Prostate gland (tissue), 2 donors: ENCODE data around the gene SLC22A14. TPM values are rescaled to one million over a fixed set of nuclear protein-coding genes. Genes with fewer than 3 reads are reported as not detected.
"Not testable (repeated sequence)": the region's sequence is repeated elsewhere in the genome, so short reads cannot be mapped to it uniquely, and the experiment has no call there.

Experiments used
- DNase-seq: peaks from one replicate; pipeline ENCODE4 v3.0.0-alpha.2; 2019; ENCODE audit warnings: low spot score
- H3K27ac ChIP-seq, 2 donors: fragments of 200-600 bp; sonication (generic); 2 replicates each; pipeline ENCODE4 v1.5.1; 2017 to 2019
- H3K27me3 ChIP-seq: fragments of 200-600 bp; sonication (generic); replicated peaks from 2 replicates; pipeline ENCODE4 v1.5.1; 2019; ENCODE audit not compliant: insufficient read depth
- H3K36me3 ChIP-seq, 2 donors: fragments of 200-600 bp; sonication (generic); 1 replicate in 1 of 2; 2 replicates in 1 of 2; pipeline versions ENCODE4 v1.5.1 to v1.8.1; 2017 to 2019
- H3K4me1 ChIP-seq: fragments of 200-600 bp; sonication (generic); replicated peaks from 2 replicates; pipeline ENCODE4 v1.5.1; 2019
- H3K4me3 ChIP-seq, 2 donors: fragments of 200-600 bp; sonication (generic); 2 replicates each; pipeline ENCODE4 v1.5.1; 2017 to 2019
- H3K9me3 ChIP-seq: fragments of 200-600 bp; sonication (generic); 2 replicates; pipeline ENCODE4 v1.5.1; 2017
- CTCF ChIP-seq, 4 experiments: fragments of 200-600 bp in 2 of 4; fragments of 450-650 bp in 2 of 4; sonication (generic) in 2 of 4; IDR thresholded peaks; 1 replicate in 3 of 4; 2 replicates in 1 of 4; pipeline ENCODE4 v1.5.1; 2016 to 2019; ENCODE audit warnings: antibody characterized with exemption in 4 of 4, mild to moderate bottlenecking in 2 of 4, moderate library complexity in 2 of 4
- POLR2A ChIP-seq: fragments of 450-650 bp; IDR thresholded peaks from one replicate; pipeline ENCODE4 v1.6.1; 2016; ENCODE audit warnings: antibody characterized with exemption, mild to moderate bottlenecking
- POLR2AphosphoS5 ChIP-seq: sonication (generic); formaldehyde crosslinking; IDR thresholded peaks from one replicate; pipeline ENCODE4 v1.6.1; 2017; ENCODE audit warnings: antibody characterized with exemption
- WGBS: methylation state at CpG from one replicate; pipeline ENCODE4 v1.1.5; 2018; 5-methylcytosine and 5-hydroxymethylcytosine counted together
- intact Hi-C: fragments of 100-400 bp; cut with DNase I; formaldehyde crosslinking; loops from one replicate; pipeline ENCODE4 v1.14.2; 2022
- total RNA-seq, 2 donors: library from RNA; depleted of rRNA; stranded (reverse); fragments of >200 nt; gene quantifications; one replicate each; pipeline ENCODE4 v1.1.0, GENCODE V29; 2016

The SLC22A14 gene
- total RNA-seq, 2 donors from 2014 or later: 0.64 to 1.5 TPM

DNA sequence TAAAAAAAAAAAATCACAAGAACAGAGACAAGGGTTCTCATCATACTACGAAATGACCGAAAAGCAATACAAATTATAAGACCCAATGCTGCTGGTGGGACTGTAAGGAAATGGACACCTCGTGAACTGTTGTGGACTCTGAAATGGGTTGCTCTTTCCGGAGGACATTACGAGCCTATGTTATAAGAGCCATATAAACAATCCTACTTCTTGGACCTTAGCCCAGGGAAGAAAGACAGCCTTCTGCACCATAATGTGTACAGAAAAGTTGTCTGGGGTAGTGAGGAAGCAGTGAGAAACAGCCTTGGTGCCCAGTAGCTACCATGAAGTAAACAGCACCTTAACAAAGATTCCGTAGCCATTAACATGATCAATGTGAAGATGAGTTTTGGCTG, 2.7 kb downstream of the SLC22A14 start:
- no peaks in the 10 kb centered on the region for H3K4me1 ChIP-seq
- no peak for DNase-seq
- H3K27ac ChIP-seq: no peak overlapping the region
- H3K9me3 ChIP-seq: no peaks in the 10 kb centered on the region
- no peaks in the 10 kb centered on the region for H3K36me3 ChIP-seq
- TF ChIP-seq POLR2A (no peak), POLR2AphosphoS5 (no peak), CTCF (IDR thresholded peaks at IDR 0.05) (no peak)
- intact Hi-C loops: no loop called here
- H3K27me3 ChIP-seq: no peaks in the 10 kb centered on the region
- H3K4me3 ChIP-seq: no peak overlapping the region
- 67% methylated on average over 6 of the region's 6 CpGs for WGBS

DNA sequence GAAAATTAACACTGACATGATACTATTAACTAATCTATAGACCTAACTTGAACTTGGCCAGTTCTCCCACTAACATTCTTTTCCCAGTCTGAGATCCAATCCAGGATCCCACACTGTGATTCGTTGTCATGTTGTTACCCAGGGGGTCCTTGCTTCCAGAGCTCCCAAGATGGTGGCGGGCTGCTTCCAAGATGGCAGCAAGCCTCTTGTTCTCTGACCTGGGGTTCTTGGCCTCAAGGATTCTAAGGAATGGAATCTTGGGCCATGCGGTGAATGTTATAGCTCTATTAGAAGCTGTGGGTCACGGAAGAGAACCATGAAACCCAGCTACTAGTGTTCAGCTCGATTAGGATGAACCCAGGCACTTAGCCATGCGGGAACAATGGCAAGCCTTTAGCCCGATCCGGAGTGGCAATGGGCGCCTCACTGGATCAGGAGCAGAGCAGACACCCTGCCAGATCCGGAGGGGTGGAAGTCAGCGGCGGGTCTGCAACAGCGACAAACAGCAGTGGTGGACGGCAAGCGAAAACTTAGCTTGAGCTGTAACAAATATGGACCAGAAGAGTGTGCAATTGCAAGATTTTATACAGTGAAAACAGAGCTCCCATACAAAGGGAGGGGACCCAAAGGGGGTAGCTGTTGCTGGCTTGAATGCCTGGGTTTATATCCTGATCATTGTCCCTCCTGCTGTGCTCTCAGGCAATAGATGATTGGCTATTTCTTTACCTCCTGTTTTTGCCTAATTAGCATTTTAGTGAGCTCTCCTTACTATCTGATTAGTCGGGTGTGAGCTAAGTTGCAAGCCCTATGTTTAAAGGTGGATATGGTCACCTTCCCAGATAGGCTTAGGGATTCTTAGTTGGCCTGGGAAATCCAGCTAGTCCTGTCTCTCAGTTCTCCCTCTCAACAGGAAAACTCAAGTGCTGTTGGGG, 7.5 kb downstream of the SLC22A14 start:
- H3K27ac ChIP-seq, intact Hi-C loops, H3K4me3 ChIP-seq, H3K9me3 ChIP-seq, H3K27me3 ChIP-seq, H3K36me3 ChIP-seq, H3K4me1 ChIP-seq, DNase-seq: not testable (repeated sequence)
- WGBS: 92% methylated on average over 16 of the region's 16 CpGs

DNA sequence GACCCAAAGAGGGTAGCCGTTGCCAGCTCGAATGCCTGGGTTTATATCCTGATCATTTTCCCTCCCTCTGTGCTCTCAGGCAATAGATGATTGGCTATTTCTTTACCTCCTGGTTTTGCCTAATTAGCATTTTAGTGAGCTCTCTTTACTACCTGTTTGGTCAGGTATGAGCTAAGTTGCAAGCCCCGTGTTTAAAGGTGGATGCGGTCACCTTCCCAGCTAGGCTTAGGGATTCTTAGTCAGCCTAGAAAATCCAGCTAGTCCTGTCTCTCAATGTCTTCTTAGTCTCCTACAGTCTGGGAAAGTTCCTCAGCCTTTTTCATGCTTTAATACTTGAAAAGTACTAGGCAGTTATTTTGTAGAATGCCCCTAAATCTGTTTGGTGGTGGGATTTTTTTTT, 15.0 kb downstream of the SLC22A14 start:
- H3K36me3 ChIP-seq, H3K27me3 ChIP-seq, H3K27ac ChIP-seq, DNase-seq, H3K9me3 ChIP-seq, intact Hi-C loops, H3K4me3 ChIP-seq, H3K4me1 ChIP-seq: not testable (repeated sequence)
- 28% methylated on average over 4 of the region's 4 CpGs for WGBS

DNA sequence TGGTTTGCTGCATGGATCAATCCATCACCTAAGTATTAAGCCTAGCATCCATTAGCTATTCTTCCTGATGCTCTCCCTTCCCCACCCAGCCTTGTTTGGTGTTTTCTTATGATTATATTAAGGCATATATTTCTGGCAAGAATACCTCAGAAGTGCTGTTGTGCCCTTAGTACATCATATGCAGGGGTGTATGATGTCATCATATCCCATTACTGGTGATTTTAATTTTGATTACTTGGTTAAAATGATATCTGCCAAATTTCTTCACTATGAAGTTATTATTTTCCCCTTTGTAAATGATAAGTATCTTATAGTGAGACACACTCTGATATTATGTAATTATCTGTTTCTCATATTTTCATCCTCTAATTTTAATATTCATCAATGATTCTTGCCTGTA, 15.4 kb downstream of the SLC22A14 start:
- no peak for DNase-seq
- Histone ChIP-seq H3K4me3 (no peak overlapping the region), H3K9me3 (no peaks in the 10 kb centered on the region), H3K36me3 (no peaks in the 10 kb centered on the region), H3K27me3 (no peaks in the 10 kb centered on the region), H3K4me1 (no peaks in the 10 kb centered on the region), H3K27ac (no peak overlapping the region)
- no peak for TF ChIP-seq POLR2AphosphoS5
- no peak for TF ChIP-seq POLR2A
- TF ChIP-seq CTCF (IDR thresholded peaks at IDR 0.05): no peak
- intact Hi-C loops: no loop called here

DNA sequence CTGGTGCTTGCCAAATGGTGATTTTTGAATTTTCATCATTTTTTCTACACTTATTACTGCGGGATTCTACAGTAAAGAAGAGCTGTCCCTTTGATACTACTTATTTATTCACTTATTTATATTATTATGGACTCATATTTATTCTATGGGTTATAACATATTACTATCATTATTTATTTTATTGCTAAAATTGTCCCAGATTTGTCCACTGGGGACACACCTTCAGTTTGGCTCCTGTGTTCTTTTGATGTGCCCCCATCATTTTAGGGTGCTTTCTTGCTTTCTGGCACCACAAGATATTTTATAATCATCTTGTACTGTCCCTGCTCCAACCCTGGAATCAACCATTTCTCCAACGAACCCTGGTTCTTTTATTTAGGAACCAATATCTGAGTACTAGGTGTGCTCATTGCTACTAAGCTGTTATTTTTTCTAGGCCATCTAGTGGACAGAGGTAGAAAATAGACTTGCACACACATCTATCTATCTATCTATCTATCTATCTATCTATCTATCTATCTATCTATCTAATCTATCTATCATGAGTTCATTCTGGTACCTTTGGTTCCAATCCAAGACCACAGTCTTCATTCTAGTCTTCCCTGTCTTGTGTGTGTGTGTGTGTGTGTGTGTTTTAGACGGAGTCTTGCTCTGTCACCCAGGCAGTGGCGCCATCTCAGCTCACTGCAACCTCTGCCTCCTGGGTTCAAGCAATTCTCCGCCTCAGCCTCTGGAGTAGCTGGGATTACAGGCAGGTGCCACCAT, 16.0 kb downstream of the SLC22A14 start:
- intact Hi-C loops: no loop called here
- H3K27ac ChIP-seq: no peak overlapping the region
- 87% methylated on average over 5 of the region's 5 CpGs for WGBS
- no peak for DNase-seq
- H3K36me3 ChIP-seq: no peaks in the 10 kb centered on the region
- no peak overlapping the region for H3K4me3 ChIP-seq
- H3K4me1 ChIP-seq: no peaks in the 10 kb centered on the region
- H3K9me3 ChIP-seq: no peaks in the 10 kb centered on the region
- no peaks in the 10 kb centered on the region for H3K27me3 ChIP-seq
- TF ChIP-seq POLR2AphosphoS5 (no peak), POLR2A (no peak), CTCF (IDR thresholded peaks at IDR 0.05) (peak in 1 of 4 experiments; percentile 17)
